ENCODE results near the gene GRIK2. TPM values are rescaled to one million over a fixed set of nuclear protein-coding genes. Genes with fewer than 3 reads are reported as not detected.

GRIK2 gene
- total and polyA plus RNA-seq, 8 donors, result 0.61 to 3.5 (median 2.4) TPM

GRCh38 chr6:101489456-101489855, 95.9 kb downstream of the GRIK2 start:
- intact Hi-C loops (cut with DNase I), result no loop called here
- FAIRE-seq (no peak), ATAC-seq (no peak), DNase-seq (no peak)
- TF ChIP-seq, protein P1, sequence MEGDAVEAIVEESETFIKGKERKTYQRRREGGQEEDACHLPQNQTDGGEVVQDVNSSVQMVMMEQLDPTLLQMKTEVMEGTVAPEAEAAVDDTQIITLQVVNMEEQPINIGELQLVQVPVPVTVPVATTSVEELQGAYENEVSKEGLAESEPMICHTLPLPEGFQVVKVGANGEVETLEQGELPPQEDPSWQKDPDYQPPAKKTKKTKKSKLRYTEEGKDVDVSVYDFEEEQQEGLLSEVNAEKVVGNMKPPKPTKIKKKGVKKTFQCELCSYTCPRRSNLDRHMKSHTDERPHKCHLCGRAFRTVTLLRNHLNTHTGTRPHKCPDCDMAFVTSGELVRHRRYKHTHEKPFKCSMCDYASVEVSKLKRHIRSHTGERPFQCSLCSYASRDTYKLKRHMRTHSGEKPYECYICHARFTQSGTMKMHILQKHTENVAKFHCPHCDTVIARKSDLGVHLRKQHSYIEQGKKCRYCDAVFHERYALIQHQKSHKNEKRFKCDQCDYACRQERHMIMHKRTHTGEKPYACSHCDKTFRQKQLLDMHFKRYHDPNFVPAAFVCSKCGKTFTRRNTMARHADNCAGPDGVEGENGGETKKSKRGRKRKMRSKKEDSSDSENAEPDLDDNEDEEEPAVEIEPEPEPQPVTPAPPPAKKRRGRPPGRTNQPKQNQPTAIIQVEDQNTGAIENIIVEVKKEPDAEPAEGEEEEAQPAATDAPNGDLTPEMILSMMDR (IDR thresholded peaks at IDR 0.05), result no peak
- Histone ChIP-seq H3K36me3 (no peaks in the 10 kb centered on the region), H3K4me1 (no peaks in the 10 kb centered on the region), H3K4me3 (no peak overlapping the region), H3K9me3 (no peaks in the 10 kb centered on the region), H3K27me3 (no peaks in the 10 kb centered on the region), H3K27ac (no peak overlapping the region)

GRCh38 chr6:101490857-101491256, 97.3 kb downstream of the GRIK2 start:
- no peaks in the 10 kb centered on the region for H3K9me3 ChIP-seq
- TF ChIP-seq, protein P1 (IDR thresholded peaks at IDR 0.05), result no peak
- intact Hi-C loops (cut with DNase I), result no loop called here
- H3K36me3 ChIP-seq, result no peaks in the 10 kb centered on the region
- H3K27ac ChIP-seq, result no peak overlapping the region
- H3K4me1 ChIP-seq, result no peaks in the 10 kb centered on the region
- ATAC-seq (no peak), FAIRE-seq (no peak), DNase-seq (no peak)
- 46 to 73% methylated on average over 3 of the region's 3 CpGs for WGBS, 2 donors
- H3K27me3 ChIP-seq, result no peaks in the 10 kb centered on the region
- H3K4me3 ChIP-seq, result no peak overlapping the region

GRCh38 chr6:101502818-101503217, 109.3 kb downstream of the GRIK2 start:
- H3K4me3 ChIP-seq, result no peak overlapping the region
- H3K36me3 ChIP-seq, result no peaks in the 10 kb centered on the region
- H3K27ac ChIP-seq, result no peak overlapping the region
- TF ChIP-seq, protein P1 (IDR thresholded peaks at IDR 0.05), result no peak
- no peaks in the 10 kb centered on the region for H3K9me3 ChIP-seq
- DNase-seq, result no peak
- no peak for FAIRE-seq
- no peak for ATAC-seq
- WGBS, 2 donors, result 18 to 24% methylated on average over 1 of the region's 1 CpG
- no peaks in the 10 kb centered on the region for H3K4me1 ChIP-seq
- no peaks in the 10 kb centered on the region for H3K27me3 ChIP-seq
- intact Hi-C loops (cut with DNase I), result no loop called here

DNA sequence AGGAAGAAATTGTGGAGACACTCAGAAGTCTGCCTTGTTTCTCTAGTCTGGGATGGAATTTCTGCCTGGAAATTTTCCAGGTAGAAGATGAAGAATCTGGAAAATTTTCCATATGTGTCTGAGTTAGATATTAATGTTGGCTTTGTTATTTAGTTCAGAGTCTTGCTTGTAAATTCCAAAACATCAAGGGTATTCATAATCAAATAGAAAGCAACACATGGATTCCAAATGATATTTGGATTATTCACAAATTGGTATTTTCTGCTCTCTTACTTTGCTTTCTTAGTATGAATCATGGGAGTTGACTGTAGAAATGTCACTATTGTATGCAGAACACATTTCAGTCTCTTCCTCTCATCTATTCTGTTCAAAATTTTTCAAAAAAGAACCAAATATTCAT, 116.0 kb downstream of the GRIK2 start:
- intact Hi-C loops (cut with DNase I), result no loop called here
- TF ChIP-seq, protein P1 (IDR thresholded peaks at IDR 0.05), result no peak
- no peak for FAIRE-seq

GRCh38 chr6:101513181-101513580, 119.7 kb downstream of the GRIK2 start:
- DNase-seq, result no peak
- FAIRE-seq, result no peak
- Histone ChIP-seq H3K4me3 (no peak overlapping the region), H3K27ac (no peak overlapping the region), H3K36me3 (no peaks in the 10 kb centered on the region), H3K9me3 (no peaks in the 10 kb centered on the region), H3K4me1 (no peaks in the 10 kb centered on the region), H3K27me3 (no peaks in the 10 kb centered on the region)
- ATAC-seq, result no peak
- TF ChIP-seq, protein P1 (IDR thresholded peaks at IDR 0.05), result no peak
- intact Hi-C loops (cut with DNase I), result no loop called here
- WGBS, 2 donors, result 82 to 97% methylated on average over 1 of the region's 1 CpG

More for the DNA sequence above, 116.0 kb downstream of the GRIK2 start:
- H3K27me3 ChIP-seq, result no peaks in the 10 kb centered on the region
- no peaks in the 10 kb centered on the region for H3K9me3 ChIP-seq
- ATAC-seq (no peak), DNase-seq (no peak)
- no peaks in the 10 kb centered on the region for H3K4me1 ChIP-seq
- no peak overlapping the region for H3K4me3 ChIP-seq
- no peak overlapping the region for H3K27ac ChIP-seq
- H3K36me3 ChIP-seq, result no peaks in the 10 kb centered on the region

Data from pancreas (tissue), 10 donors.